ENCODE results near the gene ZNF423. TPM values are rescaled to one million over a fixed set of nuclear protein-coding genes. Genes with fewer than 3 reads are reported as not detected.

ZNF423 gene
- total and polyA plus RNA-seq, 9 of the 15 experiments (the other 6 are each of a cell fraction or from before 2014, with no cell fraction given), result not detected

DNA sequence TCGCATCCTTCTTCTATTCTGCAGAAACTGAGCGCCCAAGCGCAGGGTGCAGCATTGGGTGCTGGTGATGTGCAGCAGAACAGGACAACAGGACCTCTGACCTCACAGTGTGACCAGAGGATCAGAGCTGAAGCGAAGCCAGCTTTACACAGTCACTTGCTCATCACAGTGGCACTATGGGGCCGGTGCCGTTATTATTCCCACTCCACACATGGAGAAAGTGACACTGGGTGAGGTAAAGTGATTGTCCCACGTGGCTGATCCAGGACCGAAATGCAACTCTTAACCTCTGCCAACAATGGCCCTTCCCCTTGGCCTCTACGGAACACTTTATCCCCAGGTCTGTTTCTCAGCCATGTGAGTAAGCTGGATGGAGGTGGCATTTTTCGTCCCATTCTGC, 311.1 kb downstream of the ZNF423 start:
- no TSS peak for BruUV-seq (replicated peaks)
- ChIA-PET POLR2A (no interaction called here), CTCF (ENCODE audit: low intra/inter-chr PET ratio) (no interaction called here)
- H3K79me2 ChIP-seq (ENCODE audit: control insufficient read depth, insufficient read depth, low read length), result no peaks in the 10 kb centered on the region
- H3K27me3 ChIP-seq (ENCODE audit: control insufficient read depth in 2 of 2, insufficient read depth in 2 of 2, low read length in 2 of 2), result peaks cover 7 to 43% of the 10 kb centered on the region in 2 experiments; a peak in 3 of 5 replicates
- no peak overlapping the region for H3K4me3 ChIP-seq
- DNase-seq (ENCODE audit: extremely low read depth in 1 of 4, low spot score in 3 of 4) (no peak), FAIRE-seq (no peak), ATAC-seq (no peak)
- intact Hi-C loops (cut with micrococcal nuclease) (no loop called here), in situ Hi-C loops (cut with MboI) (no loop called here)
- no peaks in the 10 kb centered on the region for H3K9me1 ChIP-seq (ENCODE audit: control insufficient read depth, insufficient read depth, low read length)
- no peak overlapping the region for H3K9ac ChIP-seq (ENCODE audit: insufficient read depth in 1 of 2, low read depth in 2 of 2, low read length in 2 of 2)
- no peaks in the 10 kb centered on the region for H3K9me3 ChIP-seq (replicated peaks; ENCODE audit: control insufficient read depth, insufficient read depth, low read depth, low read length)
- no peak overlapping the region for H3K4me2 ChIP-seq (ENCODE audit: insufficient read depth, low read length)
- no peaks in the 10 kb centered on the region; a peak in 1 of 5 replicates for H3K4me1 ChIP-seq (replicated peaks in 1 of 2; ENCODE audit: control insufficient read depth in 2 of 2, insufficient read depth in 2 of 2, low read length in 2 of 2)
- H4K20me1 ChIP-seq (replicated peaks; ENCODE audit: control insufficient read depth, insufficient read depth, low read length), result no peaks in the 10 kb centered on the region; the same call in 1 of the 2 replicates
- no peak overlapping the region for H2AFZ ChIP-seq (ENCODE audit: low read depth, low read length)
- no peaks in the 10 kb centered on the region for H3K36me3 ChIP-seq (ENCODE audit: control insufficient read depth, insufficient read depth, low read length)
- H3K27ac ChIP-seq (ENCODE audit: extremely low read depth, low read depth, low read length), result no peak overlapping the region
- TF ChIP-seq STAG1 (CRISPR knock-in tag; IDR thresholded peaks at IDR 0.05; ENCODE audit: borderline replicate concordance) (no peak), SMC3 (conservative IDR thresholded peaks at IDR 0.05; ENCODE audit: insufficient read depth, low read depth, low read length) (no peak), KHSRP (IDR thresholded peaks at IDR 0.05) (no peak), POLR2AphosphoS5 (IDR thresholded peaks at IDR 0.05; ENCODE audit: control insufficient read depth, insufficient read depth, low read depth, low read length) (no peak), ZNF12 (CRISPR knock-in tag; IDR thresholded peaks at IDR 0.05) (no peak), NR2C1 (IDR thresholded peaks at IDR 0.05) (no peak), NR2C1 (tag; IDR thresholded peaks at IDR 0.05) (no peak), ZNF347 (CRISPR knock-in tag; IDR thresholded peaks at IDR 0.05; ENCODE audit: low read depth) (no peak), ZNF76 (CRISPR knock-in tag; IDR thresholded peaks at IDR 0.05; ENCODE audit: borderline replicate concordance) (no peak), TAF1 (IDR thresholded peaks at IDR 0.05; ENCODE audit: control insufficient read depth, extremely low read depth, insufficient read depth, low read length, severe bottlenecking) (no peak), DEAF1 (CRISPR knock-in tag; IDR thresholded peaks at IDR 0.05) (no peak), BRCA1 (IDR thresholded peaks at IDR 0.05) (no peak), BRCA1 (CRISPR knock-in tag; IDR thresholded peaks at IDR 0.05) (no peak), EHMT2 (IDR thresholded peaks at IDR 0.05) (no peak), BCL6 (CRISPR knock-in tag; IDR thresholded peaks at IDR 0.05) (no peak), KLF10 (CRISPR knock-in tag; IDR thresholded peaks at IDR 0.05) (no peak), ZNF263 (CRISPR knock-in tag; IDR thresholded peaks at IDR 0.05; ENCODE audit: borderline replicate concordance) (no peak), KAT2B (IDR thresholded peaks at IDR 0.05; ENCODE audit: low read depth, low read length) (no peak), POLR2A (conservative IDR thresholded peaks at IDR 0.05) (no peak), NELFE (IDR thresholded peaks at IDR 0.05; ENCODE audit: insufficient read depth, insufficient read length) (no peak)
- TF ChIP-seq, protein P1, sequence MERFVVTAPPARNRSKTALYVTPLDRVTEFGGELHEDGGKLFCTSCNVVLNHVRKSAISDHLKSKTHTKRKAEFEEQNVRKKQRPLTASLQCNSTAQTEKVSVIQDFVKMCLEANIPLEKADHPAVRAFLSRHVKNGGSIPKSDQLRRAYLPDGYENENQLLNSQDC (CRISPR knock-in tag; IDR thresholded peaks at IDR 0.05), result no peak
- TF ChIP-seq, protein P2, sequence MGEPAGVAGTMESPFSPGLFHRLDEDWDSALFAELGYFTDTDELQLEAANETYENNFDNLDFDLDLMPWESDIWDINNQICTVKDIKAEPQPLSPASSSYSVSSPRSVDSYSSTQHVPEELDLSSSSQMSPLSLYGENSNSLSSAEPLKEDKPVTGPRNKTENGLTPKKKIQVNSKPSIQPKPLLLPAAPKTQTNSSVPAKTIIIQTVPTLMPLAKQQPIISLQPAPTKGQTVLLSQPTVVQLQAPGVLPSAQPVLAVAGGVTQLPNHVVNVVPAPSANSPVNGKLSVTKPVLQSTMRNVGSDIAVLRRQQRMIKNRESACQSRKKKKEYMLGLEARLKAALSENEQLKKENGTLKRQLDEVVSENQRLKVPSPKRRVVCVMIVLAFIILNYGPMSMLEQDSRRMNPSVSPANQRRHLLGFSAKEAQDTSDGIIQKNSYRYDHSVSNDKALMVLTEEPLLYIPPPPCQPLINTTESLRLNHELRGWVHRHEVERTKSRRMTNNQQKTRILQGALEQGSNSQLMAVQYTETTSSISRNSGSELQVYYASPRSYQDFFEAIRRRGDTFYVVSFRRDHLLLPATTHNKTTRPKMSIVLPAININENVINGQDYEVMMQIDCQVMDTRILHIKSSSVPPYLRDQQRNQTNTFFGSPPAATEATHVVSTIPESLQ (CRISPR knock-in tag; IDR thresholded peaks at IDR 0.05), result no peak
- WGBS (ENCODE audit: insufficient coverage, low coverage, missing lambda C conversion rate), result 0% methylated on average over 10 of the region's 10 CpGs
